ENCODE data around the gene SLC29A1. TPM values are rescaled to one million over a fixed set of nuclear protein-coding genes. Genes with fewer than 3 reads are reported as not detected.
A peak's percentile ranks its signal among the peaks of the same experiment; 100 is the strongest.

Gene SLC29A1
- total RNA-seq, 1 donor from 2014 or later: 170 TPM

GRCh38 chr6:44219815-44220784 lies 3.3 kb upstream of the SLC29A1 start:
- ATAC-seq: no peak
- no peak for DNase-seq (ENCODE audit: missing footprints)
- intact Hi-C loops (cut with DNase I): loop anchor here (10.0 kb wide), 1 partner anchor 445 kb away; the partner anchor contains the start of gene VEGFA

- ATAC-seq: no peak
- intact Hi-C loops (cut with DNase I): loop anchor here (1.0 to 10.0 kb wide), 2 partner anchors 13 to 446 kb away; partner anchors contain the start of gene VEGFA
- DNase-seq (ENCODE audit: missing footprints): no peak
Measured at GRCh38 chr6:44220913-44221290, 2.5 kb upstream of the SLC29A1 start.

- DNase-seq (ENCODE audit: missing footprints): peak; percentile 92
- ATAC-seq: peak; percentile 62
- intact Hi-C loops (cut with DNase I): loop anchor here (1.0 to 10.0 kb wide), 2 partner anchors 13 to 447 kb away; partner anchors contain the start of gene VEGFA
Measured at GRCh38 chr6:44221291-44221960, 2.0 kb upstream of the SLC29A1 start.

GRCh38 chr6:44221961-44222335 lies 1.4 kb upstream of the SLC29A1 start:
- intact Hi-C loops (cut with DNase I): loop anchor here (1.0 to 10.0 kb wide), 2 partner anchors 12 to 447 kb away; partner anchors contain the start of gene VEGFA
- ATAC-seq (no peak), DNase-seq (ENCODE audit: missing footprints) (no peak)

GRCh38 chr6:44222486-44223318 lies 693 bp upstream of the SLC29A1 start:
- ATAC-seq (no peak), DNase-seq (ENCODE audit: missing footprints) (peak; percentile 73)
- intact Hi-C loops (cut with DNase I): loop anchor here (10.0 kb wide), 1 partner anchor 448 kb away; the partner anchor contains the start of gene VEGFA

GRCh38 chr6:44224029-44224964 lies 902 bp downstream of the SLC29A1 start:
- DNase-seq (ENCODE audit: missing footprints): no peak
- intact Hi-C loops (cut with DNase I): loop anchor here (10.0 kb wide), 1 partner anchor 449 kb away; the partner anchor contains the start of gene VEGFA
- no peak for ATAC-seq

GRCh38 chr6:44224965-44225305 lies 1.5 kb downstream of the SLC29A1 start:
- DNase-seq (ENCODE audit: missing footprints) (no peak), ATAC-seq (no peak)
- intact Hi-C loops (cut with DNase I): loop anchor here (10.0 kb wide), 1 partner anchor 450 kb away; the partner anchor contains the start of gene VEGFA

- intact Hi-C loops (cut with DNase I): loop anchor here (10.0 kb wide), 1 partner anchor 451 kb away; the partner anchor contains the start of gene VEGFA
- ATAC-seq: no peak
- DNase-seq (ENCODE audit: missing footprints): no peak
Measured at GRCh38 chr6:44225579-44226325, 2.4 kb downstream of the SLC29A1 start.

- DNase-seq (ENCODE audit: missing footprints) (peak; percentile 74), ATAC-seq (peak; percentile 23)
- intact Hi-C loops (cut with DNase I): loop anchor here (10.0 kb wide), 1 partner anchor 452 kb away; the partner anchor contains the start of gene VEGFA
Measured at GRCh38 chr6:44226368-44227147, 3.2 kb downstream of the SLC29A1 start.

GRCh38 chr6:44227148-44227793 lies 3.9 kb downstream of the SLC29A1 start:
- no peak for DNase-seq (ENCODE audit: missing footprints)
- intact Hi-C loops (cut with DNase I): loop anchor here (10.0 kb wide), 1 partner anchor 452 kb away; the partner anchor contains the start of gene VEGFA
- ATAC-seq: peak; percentile 7

- ATAC-seq (no peak), DNase-seq (ENCODE audit: missing footprints) (no peak)
- intact Hi-C loops (cut with DNase I): loop anchor here (10.0 kb wide), 1 partner anchor 453 kb away; the partner anchor contains the start of gene VEGFA
Measured at GRCh38 chr6:44228031-44228430, 4.6 kb downstream of the SLC29A1 start.

- ATAC-seq (no peak), DNase-seq (ENCODE audit: missing footprints) (no peak)
- intact Hi-C loops (cut with DNase I): loop anchor here (10.0 kb wide), 1 partner anchor 454 kb away; the partner anchor contains the start of gene VEGFA
Measured at GRCh38 chr6:44228433-44228832, 5.0 kb downstream of the SLC29A1 start.

GRCh38 chr6:44228836-44229235 lies 5.4 kb downstream of the SLC29A1 start:
- ATAC-seq (no peak), DNase-seq (ENCODE audit: missing footprints) (no peak)
- intact Hi-C loops (cut with DNase I): loop anchor here (10.0 kb wide), 1 partner anchor 454 kb away; the partner anchor contains the start of gene VEGFA

- DNase-seq (ENCODE audit: missing footprints) (peak; percentile 71), ATAC-seq (peak; percentile 60)
- intact Hi-C loops (cut with DNase I): loop anchor here (10.0 kb wide), 1 partner anchor 455 kb away; the partner anchor contains the start of gene VEGFA
Measured at GRCh38 chr6:44229376-44230033, 6.1 kb downstream of the SLC29A1 start.
